ENCODE data around the gene TBCA.
"Not testable (repeated sequence)": the region's sequence is repeated elsewhere in the genome, so short reads cannot be mapped to it uniquely, and the experiment has no call there.

The TBCA gene

DNA sequence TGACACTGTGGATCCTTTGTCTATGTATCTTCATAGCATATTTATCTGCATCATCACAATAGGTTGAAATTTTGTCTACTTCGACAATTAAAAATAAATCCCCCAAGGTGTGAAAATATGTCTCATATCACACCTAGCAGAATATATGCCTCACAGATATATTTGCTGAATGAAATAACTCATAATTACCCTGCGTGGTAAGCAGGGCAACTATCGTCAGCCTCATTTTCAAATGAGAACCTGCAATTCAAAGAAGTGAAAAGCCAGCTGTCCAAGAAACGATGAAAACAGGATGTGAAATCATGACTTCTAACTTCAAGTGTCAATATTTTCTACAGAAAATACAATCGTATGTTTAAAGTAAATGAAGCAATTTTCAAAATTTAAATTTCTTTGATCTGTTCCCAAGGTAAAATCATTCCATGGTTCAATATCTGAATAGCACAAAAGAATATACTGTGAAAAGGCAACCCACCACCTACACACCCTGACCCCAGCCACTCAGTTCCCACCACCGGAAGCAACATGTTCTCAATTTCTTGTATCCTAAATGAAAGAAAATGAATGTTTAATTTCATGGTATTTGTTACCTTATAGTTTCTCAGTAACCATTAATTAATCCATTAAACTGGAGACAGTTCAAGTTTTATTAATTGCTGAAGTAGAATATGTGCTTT lies 57.1 kb downstream of the TBCA start:
- in situ Hi-C loops (cut with MboI; ENCODE audit: low sequenced_read_pairs) = no loop called here

DNA sequence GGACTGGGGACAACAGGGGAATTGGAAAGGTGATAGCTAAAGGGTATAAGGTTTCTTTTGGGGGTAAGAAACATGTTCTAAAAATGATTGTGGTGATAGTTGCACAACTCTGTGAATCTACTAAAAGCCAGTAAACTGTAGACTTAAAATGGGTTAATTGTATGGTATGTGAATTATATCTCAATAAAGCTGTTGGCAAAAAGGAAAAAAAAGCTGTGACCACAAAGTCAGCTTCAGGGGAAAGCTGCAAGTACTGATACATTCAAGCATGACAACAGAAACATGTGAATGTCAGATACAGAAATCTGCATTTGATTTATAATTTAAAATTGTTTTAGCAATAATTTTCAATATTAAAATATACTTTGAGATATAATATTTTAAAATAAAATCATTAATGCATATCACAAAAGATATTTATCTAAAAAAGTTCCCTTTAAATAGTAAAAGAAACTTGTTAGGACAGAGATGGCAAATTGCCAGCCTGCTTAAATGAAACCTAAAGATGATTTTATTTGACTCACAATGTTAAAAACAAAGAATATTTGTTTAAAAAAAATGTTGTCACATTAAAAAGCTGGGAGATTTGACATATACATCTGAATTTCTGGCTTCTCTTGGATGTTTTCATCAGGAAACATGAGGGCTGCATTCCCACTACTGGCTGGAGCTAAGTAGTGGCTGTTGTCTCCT lies 66.0 kb downstream of the TBCA start:
- in situ Hi-C loops (cut with MboI; ENCODE audit: low sequenced_read_pairs) = no loop called here

DNA sequence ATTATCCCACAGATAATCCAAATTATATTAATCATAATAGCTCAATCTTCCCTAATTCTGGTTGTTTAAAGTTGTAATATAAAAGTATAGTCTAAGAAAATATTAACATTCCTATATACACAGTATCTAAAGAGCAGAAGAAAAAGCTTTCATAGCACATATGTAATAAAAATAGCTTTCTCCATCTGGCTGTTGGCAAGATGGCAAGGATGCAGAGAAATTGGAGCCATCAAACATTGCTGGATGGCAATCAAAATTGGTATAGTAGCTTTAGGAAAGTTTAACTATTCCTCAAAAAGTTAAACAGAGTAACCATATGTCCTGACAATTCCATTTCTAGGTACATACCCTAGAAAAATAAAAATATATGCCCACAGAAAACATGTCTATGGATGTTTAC lies 66.8 kb downstream of the TBCA start:
- in situ Hi-C loops (cut with MboI; ENCODE audit: low sequenced_read_pairs) = no loop called here

DNA sequence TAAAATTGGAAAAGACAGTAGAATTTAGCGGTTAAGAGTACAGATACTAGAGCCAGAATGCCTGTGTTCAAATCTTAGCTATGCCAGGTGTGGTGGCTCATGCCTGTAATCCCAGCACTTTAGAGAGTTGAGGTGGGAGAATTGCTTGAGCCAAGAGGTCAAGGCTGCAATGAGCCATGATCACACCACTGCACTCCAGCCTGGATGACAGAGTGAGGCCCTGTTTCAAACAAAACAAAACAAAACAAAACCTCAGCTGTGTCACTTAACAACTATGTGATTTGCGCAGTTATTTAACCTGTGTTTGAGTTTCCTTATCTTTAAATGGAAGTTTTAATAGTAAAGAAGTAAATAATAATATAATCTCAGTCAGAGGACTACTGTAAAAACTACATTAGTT lies 68.3 kb downstream of the TBCA start:
- in situ Hi-C loops (cut with MboI; ENCODE audit: low sequenced_read_pairs) = no loop called here

DNA sequence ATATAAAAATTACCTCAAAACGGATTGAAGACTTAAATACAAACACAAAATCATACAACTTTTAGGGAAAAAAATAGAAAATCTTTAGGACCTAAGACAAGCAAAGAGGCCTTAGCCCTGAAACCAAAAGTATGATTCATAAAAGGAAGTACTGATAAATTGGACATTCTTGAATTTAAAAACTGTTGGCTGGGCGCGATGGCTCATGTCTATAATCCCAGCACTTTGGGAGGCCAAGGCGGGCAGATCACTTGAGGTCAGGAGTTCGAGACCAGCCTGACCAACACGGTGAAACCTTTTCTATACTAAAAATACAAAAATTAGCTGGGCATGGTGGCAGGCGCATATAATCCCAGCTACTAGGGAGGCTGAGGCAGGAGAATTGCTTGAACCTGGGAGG lies 76.6 kb downstream of the TBCA start:
- in situ Hi-C loops (cut with MboI; ENCODE audit: low sequenced_read_pairs) = not testable (repeated sequence)

DNA sequence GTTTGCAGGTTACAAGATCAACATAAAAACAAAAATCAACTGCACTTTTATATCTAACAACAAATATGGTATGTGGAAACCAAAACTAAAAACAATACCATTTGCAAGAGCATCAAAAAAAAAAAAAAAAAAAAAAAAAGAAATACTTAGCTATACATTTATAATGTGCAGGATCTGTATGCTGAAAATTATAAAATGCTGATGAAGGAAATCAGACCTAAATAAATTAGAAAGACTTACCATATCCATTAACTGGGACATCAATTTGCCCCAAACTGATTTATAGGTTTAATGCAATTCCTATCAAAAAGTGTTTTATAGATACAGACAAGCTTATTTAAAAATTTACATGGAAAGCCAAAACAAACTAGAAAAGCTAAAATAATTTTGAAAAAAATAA lies 77.2 kb downstream of the TBCA start:
- in situ Hi-C loops (cut with MboI; ENCODE audit: low sequenced_read_pairs) = no loop called here

DNA sequence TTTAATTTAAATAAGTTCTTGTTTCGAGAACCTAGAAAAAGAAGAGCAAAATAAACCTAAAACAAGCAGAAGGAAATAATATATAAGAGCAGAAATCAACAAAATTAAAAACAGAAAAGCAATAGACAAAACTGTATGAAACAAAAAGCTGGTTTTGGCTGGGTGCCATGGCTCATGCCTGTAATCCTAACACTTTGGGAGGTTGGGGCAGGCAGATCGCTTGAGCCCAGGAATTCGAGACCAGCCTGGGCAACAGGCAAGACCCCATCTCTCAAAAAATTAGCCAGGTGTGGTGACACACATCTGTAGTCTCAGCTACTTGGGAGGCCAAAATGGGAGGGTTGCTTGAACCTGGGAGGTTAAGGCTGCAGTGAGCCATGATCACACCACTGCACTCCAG lies 78.4 kb downstream of the TBCA start:
- in situ Hi-C loops (cut with MboI; ENCODE audit: low sequenced_read_pairs) = no loop called here

DNA sequence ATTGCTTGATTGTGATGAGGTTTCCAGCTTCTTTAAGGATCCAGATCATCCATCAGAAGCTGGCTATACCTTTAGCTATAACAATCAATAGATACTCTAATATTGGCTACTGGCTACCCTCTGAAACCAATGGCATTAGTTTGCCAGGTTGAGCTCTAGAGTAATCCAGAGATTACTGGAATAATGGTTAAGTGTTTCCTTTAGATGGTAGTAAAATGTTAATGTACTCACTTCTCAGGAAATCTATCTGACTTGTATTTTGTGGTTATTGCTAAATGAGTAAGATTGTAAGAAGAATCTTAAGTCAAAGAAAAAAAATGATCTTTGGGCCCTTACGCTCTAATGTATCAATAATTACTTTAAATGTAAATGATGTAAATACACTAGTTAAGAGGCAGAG lies 80.0 kb downstream of the TBCA start:
- in situ Hi-C loops (cut with MboI; ENCODE audit: low sequenced_read_pairs) = no loop called here

DNA sequence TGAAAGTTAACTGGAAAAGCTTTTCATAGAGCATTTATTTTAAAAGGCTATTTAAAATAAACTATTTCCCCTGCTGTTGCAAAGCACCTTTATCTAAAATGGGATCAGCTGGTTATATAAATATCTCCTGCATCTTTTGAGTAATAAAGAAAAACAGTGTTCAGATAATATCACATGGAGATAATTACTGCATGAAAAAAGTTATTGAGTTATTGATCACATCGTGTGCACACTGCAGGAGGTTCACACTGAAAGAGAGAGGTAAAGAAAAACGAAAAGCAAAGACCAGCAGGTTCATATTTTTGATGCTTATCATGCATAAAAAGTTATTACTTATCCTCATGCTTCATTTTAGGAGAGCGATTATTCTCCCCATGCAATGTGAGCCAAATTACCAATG lies 82.2 kb downstream of the TBCA start:
- in situ Hi-C loops (cut with MboI; ENCODE audit: low sequenced_read_pairs) = no loop called here

DNA sequence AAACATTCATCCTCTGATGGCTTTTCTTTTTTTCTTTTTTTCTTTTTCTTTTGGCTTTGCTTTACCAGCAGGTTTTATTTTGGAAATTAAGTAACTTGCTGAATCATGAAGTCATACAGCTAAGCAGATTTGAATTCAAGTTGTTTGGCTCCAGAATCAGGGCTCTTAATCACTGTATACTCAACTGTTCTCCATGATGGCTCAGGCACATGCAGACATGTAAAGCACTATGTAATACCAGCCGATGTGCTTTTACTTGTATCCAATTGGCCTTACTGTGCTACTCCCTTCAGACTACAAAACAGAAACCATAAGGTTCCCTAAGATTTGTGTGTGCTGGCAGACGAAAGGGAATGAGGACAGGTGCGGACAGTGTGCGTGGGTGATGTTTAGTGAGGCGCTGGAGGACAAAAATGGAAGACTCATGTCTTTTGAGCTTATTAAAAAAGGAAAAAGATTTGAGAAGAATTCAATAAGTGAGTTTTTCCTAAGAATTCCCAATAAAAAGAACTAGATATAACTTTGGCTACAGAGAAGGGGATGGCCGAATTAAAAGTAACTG lies 92.9 kb downstream of the TBCA start:
- in situ Hi-C loops (cut with MboI; ENCODE audit: low sequenced_read_pairs) = no loop called here

DNA sequence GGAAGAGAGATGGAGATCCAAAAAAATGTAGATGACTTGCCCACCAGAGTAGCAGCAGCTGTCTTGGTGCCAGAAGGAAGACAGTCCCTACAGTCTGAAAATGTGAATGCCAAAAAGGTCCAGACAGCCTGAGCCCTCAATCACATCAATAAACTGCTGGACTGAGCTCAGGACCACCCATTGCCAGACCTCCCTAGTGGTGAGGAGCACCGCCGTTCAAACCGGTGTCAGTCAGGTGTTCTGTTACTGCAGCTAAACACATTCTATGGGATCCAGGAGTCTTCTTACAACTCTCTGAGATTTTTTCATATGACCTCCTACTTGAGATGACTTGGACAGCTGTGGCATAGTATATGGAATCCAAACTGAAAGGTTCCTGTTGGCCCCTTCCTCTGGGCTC lies 105.6 kb downstream of the TBCA start:
- in situ Hi-C loops (cut with MboI; ENCODE audit: low sequenced_read_pairs) = no loop called here

DNA sequence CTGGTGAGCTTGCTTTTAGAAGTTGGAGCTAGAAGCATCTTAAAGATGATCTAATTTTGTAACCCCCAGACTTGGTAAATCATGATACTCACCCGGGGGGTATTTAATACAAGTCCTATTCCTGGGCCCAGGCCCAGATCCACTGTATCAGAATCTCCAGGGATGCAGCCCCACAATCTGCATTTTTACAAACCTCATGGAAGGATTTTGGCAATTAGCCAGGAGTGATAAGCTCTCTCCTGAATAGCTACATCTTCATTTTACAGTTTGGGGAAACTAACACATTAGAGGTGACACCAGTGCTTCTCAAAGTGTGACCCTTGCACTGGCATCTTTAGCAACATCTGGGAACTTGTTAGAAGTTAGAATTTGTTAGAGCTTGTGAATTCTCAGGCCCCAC lies 106.5 kb downstream of the TBCA start:
- in situ Hi-C loops (cut with MboI; ENCODE audit: low sequenced_read_pairs) = no loop called here

DNA sequence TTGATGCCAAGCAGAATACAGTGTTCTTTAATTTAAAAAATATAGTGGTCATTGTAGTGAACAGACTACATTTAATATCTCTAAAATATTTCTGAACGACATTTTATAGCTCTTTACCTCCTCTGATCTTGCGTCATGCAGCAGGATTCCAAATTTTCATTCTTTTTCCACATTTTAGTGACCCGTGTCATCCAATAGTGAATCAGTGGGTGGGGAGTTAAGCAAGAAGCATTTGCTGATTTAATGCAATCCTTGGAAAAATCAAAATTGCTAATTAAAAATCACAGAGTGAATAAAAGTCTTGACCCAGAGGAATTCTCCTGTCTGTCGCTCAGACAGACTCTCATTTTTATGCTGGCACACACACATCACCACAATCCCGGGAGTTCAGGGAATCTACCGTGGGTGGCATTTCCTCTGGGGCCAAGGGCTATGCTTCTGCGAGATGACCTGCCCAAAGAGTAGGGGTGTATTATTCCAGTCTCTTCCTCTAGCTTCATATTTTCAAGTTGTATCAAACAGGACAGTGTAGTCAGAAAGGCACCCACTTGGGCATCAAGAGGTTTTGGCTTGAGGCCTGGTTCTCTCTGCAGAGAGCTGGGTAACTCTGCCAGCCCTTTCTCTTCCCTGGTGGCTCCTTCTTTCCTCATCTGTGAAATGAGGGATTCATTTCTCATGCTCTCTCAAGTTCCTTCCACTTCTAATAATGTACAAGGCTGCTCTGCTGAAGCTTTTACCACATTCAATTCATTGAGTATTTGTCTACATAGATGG lies 112.9 kb downstream of the TBCA start:
- in situ Hi-C loops (cut with MboI; ENCODE audit: low sequenced_read_pairs) = no loop called here

DNA sequence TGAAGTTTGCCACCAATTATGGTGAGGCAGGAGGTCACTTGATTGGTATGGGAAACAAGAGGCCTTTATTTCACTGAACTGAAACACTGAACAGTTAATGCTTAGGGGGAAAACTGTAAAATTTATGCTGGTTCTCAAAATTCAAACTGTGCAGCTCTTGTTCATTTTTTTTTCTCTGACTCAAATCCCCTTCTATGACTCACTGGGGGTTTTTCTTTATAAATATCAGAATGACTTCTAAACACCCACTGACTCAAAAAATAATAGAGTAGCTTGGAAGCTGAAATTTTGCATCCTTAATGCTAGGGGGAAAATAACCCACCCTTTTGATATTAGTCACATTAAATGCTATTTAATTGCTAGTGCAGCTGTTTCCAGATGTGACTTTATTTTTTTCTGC lies 113.5 kb downstream of the TBCA start:
- in situ Hi-C loops (cut with MboI; ENCODE audit: low sequenced_read_pairs) = no loop called here

DNA sequence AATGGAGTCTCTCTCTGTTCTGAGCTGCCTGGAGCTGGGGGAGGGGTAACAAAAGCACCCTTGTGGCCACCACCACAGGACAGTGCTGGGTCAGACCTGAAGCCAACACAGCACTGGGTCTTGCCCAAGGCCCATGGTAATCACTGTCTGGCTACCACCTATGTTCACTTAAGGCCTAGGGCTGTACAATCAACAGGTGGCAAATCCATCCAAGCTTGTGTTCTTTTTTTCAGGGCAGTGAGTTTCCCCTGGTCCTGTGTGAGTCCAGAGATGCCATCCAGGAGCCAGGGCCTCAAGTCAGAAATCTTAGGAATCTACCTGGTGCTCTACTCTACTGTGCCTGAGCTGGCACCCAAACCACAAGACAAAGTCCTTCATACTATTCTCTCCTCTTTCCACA lies 117.5 kb downstream of the TBCA start:
- in situ Hi-C loops (cut with MboI; ENCODE audit: low sequenced_read_pairs) = no loop called here

DNA sequence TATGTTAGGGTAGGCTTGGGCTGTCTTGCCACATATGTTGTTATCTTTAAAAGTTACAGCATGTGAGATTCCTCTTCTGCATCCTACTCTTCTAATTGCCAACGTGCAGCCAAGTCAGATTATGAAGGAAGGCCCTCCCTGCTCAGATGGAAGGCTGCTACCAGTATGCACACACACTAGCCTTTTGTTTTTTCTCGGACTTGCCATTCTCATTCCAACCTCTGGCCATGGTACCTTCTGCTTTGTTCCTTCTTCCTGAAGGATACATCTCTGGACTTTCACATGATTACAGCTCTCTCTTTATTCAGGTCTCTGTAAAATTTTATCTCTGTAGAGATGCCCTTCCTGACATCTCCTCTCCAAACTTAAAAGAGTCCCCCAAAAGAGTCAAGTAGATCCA lies 124.8 kb downstream of the TBCA start:
- in situ Hi-C loops (cut with MboI; ENCODE audit: low sequenced_read_pairs) = no loop called here

DNA sequence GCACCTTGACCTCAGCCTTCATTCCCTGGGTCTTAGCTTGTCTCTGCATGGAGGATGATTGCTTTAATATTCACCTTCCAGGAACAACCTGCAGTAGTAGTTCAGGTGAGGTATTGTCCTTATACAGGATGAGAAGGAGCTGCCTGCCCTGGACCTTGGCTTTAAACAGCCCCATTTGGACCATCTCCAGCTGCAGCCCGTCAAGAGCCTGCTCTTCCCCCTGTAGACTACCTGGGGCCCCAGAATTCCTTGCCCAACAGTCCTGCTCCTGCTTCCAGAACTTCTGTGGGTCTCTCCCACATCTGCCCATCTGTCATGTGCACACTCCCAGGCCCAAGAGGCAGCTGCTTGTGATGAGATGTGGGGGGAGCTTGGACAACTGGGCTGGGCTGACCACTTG lies 125.5 kb downstream of the TBCA start:
- in situ Hi-C loops (cut with MboI; ENCODE audit: low sequenced_read_pairs) = no loop called here

DNA sequence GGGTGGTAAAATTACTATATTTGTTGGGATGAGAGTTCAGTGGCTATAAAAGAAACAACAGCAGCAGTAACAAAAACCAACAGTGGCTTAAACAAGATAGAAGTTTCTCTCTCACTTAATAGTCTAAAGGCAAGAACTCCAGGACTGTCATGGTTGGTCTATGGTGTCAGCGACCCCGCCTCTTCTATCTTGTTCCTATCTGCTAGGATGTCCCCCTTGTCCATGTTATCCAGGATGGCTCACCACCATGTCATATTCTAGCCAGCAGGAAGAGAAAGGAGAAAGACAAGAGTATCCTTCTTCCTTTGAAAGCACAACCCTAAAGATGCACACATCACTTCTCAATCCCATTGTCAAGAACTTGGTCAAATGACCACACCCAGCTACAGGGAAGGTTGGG lies 126.4 kb downstream of the TBCA start:
- in situ Hi-C loops (cut with MboI; ENCODE audit: low sequenced_read_pairs) = no loop called here

DNA sequence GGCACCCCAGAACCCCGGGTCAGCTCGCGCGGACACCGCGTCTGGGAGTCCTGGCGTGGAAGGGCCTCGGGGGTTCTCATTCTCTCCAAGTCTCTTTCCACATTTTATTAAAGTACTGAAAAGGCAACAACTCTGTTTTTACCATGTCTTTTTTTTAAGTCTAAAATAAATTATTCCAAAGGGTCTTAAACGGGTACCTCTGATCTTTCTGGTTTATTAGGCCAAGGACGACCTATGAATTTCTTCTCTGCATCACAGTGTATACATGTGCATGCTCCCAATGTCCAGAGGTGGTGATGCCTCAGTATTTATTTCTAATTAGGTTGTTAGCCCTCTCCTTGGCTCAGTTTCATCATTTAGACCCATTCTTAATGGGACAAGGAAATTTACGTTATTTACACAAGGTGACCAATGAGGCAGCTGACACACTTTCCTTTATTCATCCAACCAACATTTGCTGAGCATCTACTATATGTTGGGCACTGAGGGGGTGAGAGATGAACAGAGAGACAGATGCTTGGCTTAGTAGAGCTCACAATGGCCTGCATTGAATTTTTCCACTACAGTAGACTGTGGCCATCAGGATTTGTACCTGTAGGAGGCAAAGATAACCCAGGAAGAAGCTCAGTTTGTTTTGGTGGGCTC lies 130.0 kb downstream of the TBCA start:
- in situ Hi-C loops (cut with MboI; ENCODE audit: low sequenced_read_pairs) = no loop called here

DNA sequence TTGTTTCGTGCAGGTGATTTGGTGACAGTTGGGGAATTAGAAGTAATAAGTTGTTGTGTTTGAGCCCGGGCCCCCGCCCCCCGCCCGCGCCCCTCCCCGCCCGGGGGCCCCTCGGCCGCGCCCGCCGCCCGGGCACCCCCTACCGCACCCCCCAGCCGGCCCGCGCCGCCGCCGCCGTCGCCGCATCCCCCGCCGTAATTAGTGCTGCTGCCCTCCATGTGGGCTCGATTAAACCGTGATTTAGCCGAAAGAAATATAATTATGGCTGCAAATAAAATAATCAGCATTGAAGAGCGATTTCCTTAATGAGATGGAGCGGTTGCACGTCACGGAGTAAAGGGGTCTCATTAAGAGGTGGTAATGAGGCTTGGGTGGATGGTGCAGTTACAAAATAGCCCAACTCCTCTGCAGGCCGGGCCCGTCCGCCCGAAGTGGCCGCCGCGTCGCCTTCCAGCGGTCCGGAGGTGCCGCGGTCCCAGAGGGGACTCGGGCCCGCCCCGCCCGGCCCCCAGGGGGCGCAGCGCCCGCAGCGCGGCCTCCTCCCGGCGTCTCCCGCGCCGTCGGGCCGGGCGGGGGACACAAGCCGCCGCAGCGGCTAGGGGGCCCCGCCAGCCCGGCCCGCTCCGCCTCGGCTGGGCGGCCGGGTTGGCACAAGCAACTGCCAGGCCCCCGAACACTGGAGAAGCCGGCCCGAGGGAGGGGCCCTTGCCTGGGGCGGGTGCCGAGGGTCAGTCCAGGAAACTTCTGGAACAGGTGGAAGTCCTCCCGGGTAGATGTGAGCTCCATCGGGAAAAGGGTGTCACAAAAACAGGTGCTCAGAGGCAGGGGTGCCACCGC lies 130.8 kb downstream of the TBCA start:
- in situ Hi-C loops (cut with MboI; ENCODE audit: low sequenced_read_pairs) = no loop called here

Data from hTERT RPE-1 (cell line).